GM18505 (cell line): ENCODE data around the gene GSN.

Experiments
- ATAC-seq: cut with Tn5 transposase; IDR thresholded peaks from one replicate; pipeline ENCODE4 v1.9.1; 2021; ENCODE audit not compliant: unreplicated experiment
- POLR2A ChIP-seq: IDR thresholded peaks from 4 replicates; pipeline ENCODE4 v1.6.1; 2011; ENCODE audit warnings: borderline replicate concordance; ENCODE audit not compliant: insufficient read depth, insufficient read length; ENCODE audit errors: extremely low read depth

GSN gene

GRCh38 chr9:121261107-121261460, 6.9 kb upstream of the GSN start:
- no peak for TF ChIP-seq POLR2A
- ATAC-seq = no peak

DNA sequence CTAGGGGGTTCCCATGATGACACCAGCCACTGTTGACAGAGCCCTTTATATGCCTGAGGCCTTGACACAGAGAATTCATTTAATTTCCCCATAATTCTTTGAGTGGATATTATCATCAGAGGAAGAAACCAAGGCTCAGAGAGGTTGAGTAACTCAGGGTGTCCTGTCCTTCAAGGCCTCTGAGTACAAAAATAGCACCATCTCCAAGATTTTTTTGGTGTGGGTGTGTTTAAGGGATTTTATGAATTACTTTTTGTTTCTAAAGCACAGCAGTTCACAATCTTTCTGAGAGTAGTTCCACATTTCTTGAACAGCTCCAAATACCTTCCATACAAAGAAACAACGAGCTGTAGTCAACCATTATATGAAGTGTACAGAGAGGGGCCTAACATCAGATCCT, 6.2 kb upstream of the GSN start:
- TF ChIP-seq POLR2A = no peak

GRCh38 chr9:121262423-121262822, 5.5 kb upstream of the GSN start:
- ATAC-seq = no peak
- TF ChIP-seq POLR2A = no peak

More for the DNA sequence above, 6.2 kb upstream of the GSN start:
- no peak for ATAC-seq

DNA sequence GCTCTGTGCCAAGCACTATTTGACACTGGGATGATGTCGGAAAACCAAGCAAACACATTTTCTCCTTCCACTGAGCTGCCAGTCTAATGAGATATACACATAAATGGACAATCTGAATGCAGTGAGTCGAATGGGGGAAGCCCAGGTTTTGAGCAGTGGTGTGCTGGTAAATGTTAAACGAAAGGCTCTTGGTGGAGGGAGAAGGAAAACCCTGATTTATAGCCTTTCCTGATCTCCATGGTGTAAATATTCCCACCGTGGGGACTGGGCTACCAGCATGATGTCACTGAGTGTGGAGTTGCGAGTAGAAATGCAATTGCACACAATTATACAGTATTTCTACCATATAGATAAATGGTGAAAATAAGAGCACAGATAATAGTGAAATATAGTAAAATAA, 5.0 kb upstream of the GSN start:
- no peak for TF ChIP-seq POLR2A
- ATAC-seq = no peak

DNA sequence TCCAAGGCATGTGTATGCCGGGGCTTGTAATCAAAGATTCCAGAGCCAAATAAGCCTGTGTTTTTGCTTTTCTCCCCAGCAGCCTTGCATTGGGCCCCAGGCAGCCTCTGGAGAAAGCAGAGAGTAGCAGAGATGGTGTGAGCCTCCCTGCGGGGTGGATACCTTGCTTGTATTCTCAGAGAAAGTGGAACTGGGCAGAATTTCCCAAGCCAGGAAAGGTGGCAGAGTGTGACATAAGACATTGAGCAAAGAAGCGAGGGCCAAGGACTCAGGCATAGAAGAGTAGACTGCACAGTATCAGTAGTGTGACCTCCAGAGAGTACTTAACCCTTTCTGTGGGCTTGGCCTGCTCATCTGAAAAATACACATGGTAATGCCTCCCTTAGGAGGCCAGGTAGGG, 1.6 kb upstream of the GSN start:
- ATAC-seq = no peak
- TF ChIP-seq POLR2A = no peak

DNA sequence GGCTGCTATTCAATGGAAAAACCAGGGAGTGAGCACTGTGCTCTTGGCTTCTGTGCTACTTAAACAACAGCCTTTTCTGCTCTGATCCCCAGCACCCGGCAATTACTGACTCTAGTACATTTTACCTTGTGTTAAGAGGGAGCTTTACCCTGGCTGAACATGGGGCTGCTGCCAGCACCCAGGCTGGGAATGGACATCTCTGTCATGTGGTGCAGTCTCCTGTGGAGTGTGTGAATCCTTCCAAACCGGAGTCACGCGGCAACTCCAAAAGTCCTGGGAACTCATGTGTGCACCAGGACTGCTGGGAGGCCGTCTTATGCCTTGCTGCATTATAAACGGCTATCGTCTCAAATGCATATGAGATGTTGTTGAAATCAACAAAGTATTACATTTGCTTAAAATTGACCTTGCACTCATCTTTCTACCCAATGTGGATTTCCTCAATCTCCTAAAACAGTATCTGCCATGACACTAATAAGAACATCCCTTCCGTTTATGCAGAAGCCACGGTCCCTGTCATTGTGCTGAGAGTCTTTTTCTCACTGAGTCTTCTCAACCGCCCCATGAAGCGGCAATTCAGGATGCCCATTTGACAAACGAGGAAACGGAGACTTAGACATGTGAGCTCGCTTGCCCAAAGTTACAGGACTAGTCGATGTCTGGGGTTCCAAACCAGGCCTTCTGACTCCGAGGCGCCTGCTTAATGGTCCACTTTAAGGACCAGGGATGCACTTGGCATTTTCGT, 884 bp upstream of the GSN start:
- TF ChIP-seq POLR2A = no peak
- no peak for ATAC-seq

GRCh38 chr9:121268598-121268850, 562 bp downstream of the GSN start:
- ATAC-seq = peak; percentile 23
- TF ChIP-seq POLR2A = no peak

DNA sequence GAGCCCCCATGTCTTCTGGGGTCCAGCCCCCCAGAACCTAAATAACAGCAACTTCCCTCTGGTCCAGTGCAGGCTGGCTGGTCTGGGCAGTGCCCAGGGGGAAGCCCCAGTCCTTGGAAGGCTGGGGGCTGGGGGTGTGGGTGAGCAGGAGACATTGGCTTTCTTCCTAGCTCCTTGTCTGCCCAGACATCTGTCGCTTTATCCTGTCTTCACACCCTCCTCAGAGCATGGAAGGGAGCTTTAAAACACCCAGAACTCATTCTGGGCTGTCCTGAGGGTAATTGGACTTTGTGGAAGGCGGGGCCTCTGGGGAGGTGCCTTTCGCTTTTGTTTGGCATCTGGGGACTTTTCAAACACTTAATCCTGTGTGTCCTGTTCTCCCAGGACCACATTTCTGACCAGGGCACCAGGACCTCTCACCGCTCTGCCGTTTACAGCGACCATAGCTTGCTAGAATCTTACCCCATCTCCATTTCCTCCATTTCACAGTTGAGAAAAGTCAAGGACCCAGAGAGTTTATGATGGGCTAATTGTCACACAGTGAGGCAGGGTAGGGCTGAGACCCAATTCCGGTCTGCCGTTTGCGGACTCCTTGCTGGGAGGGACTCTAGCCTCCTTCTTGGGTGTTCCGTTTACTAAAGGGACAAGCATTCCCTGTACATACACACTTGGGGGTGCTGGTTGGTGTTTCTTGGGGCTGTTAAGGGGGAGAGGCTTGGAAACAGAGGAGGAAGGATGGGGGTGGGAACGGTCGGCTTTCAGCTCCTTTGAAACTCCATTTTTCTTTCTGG, 1.1 kb downstream of the GSN start:
- TF ChIP-seq POLR2A = no peak
- ATAC-seq = no peak

GRCh38 chr9:121269642-121270254, 1.8 kb downstream of the GSN start:
- no peak for ATAC-seq
- no peak for TF ChIP-seq POLR2A

GRCh38 chr9:121271368-121272341, 3.7 kb downstream of the GSN start:
- no peak for ATAC-seq
- TF ChIP-seq POLR2A = no peak

GRCh38 chr9:121272401-121272948, 4.5 kb downstream of the GSN start:
- TF ChIP-seq POLR2A = no peak
- no peak for ATAC-seq

- no peak for TF ChIP-seq POLR2A
- ATAC-seq = no peak
Observed at GRCh38 chr9:121273064-121273775, 5.3 kb downstream of the GSN start.
